ENCODE results near the gene TSPAN31. TPM values are rescaled to one million over a fixed set of nuclear protein-coding genes. Genes with fewer than 3 reads are reported as not detected.
A peak's percentile ranks its signal among the peaks of the same experiment; 100 is the strongest.
"Not testable (repeated sequence)": the region's sequence is repeated elsewhere in the genome, so short reads cannot be mapped to it uniquely, and the experiment has no call there.

The TSPAN31 gene
- total RNA-seq (2014; rRNA removed; shearing (Covaris generic)) = 31.2 and 33.3 TPM in 2 replicates

GRCh38 chr12:57744777-57745484, at the start of gene TSPAN31:
Gene TSPAN31, plus strand, starts transcription at chr12:57745039. Its CDS starts 116 bp downstream, at chr12:57745155.
- DNase-seq (ENCODE audit: low spot score) = peak; percentile 97

- no peak for DNase-seq (ENCODE audit: low spot score)
Measured at GRCh38 chr12:57695770-57696432, 48.9 kb upstream of the TSPAN31 start.

GRCh38 chr12:57697076-57697475, 47.8 kb upstream of the TSPAN31 start:
- no peak for DNase-seq (ENCODE audit: low spot score)

- DNase-seq (ENCODE audit: low spot score) = no peak
Measured at GRCh38 chr12:57698414-57698813, 46.4 kb upstream of the TSPAN31 start.

GRCh38 chr12:57700317-57700716, 44.5 kb upstream of the TSPAN31 start:
- DNase-seq (ENCODE audit: low spot score) = no peak

GRCh38 chr12:57707250-57707649, 37.6 kb upstream of the TSPAN31 start:
- DNase-seq (ENCODE audit: low spot score) = no peak

GRCh38 chr12:57708296-57708695, 36.5 kb upstream of the TSPAN31 start:
- no peak for DNase-seq (ENCODE audit: low spot score)

- no peak for DNase-seq (ENCODE audit: low spot score)
Measured at GRCh38 chr12:57712701-57713100, 32.1 kb upstream of the TSPAN31 start.

- DNase-seq (ENCODE audit: low spot score) = no peak
Measured at GRCh38 chr12:57713209-57713608, 31.6 kb upstream of the TSPAN31 start.

GRCh38 chr12:57715036-57715748, 29.6 kb upstream of the TSPAN31 start:
- not testable (repeated sequence) for DNase-seq (ENCODE audit: low spot score)

GRCh38 chr12:57715786-57716185, 29.1 kb upstream of the TSPAN31 start:
- DNase-seq (ENCODE audit: low spot score) = no peak

- DNase-seq (ENCODE audit: low spot score) = no peak
Measured at GRCh38 chr12:57716305-57716704, 28.5 kb upstream of the TSPAN31 start.

GRCh38 chr12:57717131-57717530, 27.7 kb upstream of the TSPAN31 start:
- DNase-seq (ENCODE audit: low spot score) = no peak

- DNase-seq (ENCODE audit: low spot score) = no peak
Measured at GRCh38 chr12:57717846-57718640, 26.8 kb upstream of the TSPAN31 start.

GRCh38 chr12:57718641-57719528, 26.0 kb upstream of the TSPAN31 start:
- no peak for DNase-seq (ENCODE audit: low spot score)

- DNase-seq (ENCODE audit: low spot score) = no peak
Measured at GRCh38 chr12:57719777-57720605, 24.8 kb upstream of the TSPAN31 start.

GRCh38 chr12:57720606-57721595, 23.9 kb upstream of the TSPAN31 start:
- no peak for DNase-seq (ENCODE audit: low spot score)

- DNase-seq (ENCODE audit: low spot score) = not testable (repeated sequence)
Measured at GRCh38 chr12:57721846-57722608, 22.8 kb upstream of the TSPAN31 start.
